Measurements from ENCODE around the gene RGL2.

Gene RGL2

DNA sequence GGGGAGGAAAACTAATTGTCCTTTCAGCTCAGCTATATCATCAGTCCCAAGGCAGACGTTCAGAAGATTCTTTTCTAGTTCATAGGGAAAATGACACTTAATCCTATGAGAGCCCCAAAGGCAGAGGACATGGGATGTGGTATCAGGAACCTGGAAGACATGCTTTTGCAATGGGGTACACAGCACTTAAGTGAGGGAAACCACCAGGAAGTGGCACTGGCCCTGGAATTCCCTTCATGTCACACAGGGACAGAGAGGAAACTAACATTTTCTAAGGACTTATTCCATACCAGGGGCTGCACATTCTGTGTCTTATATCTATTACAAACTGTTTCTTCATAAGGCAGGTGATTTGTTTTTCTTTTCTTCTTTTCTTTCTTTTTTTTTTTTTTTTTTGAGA is 55.3 kb downstream of the RGL2 start:
- TF ChIP-seq EZH2 (IDR thresholded peaks at IDR 0.05; ENCODE audit: borderline replicate concordance, low read length), result no peak
- TF ChIP-seq, protein P1, sequence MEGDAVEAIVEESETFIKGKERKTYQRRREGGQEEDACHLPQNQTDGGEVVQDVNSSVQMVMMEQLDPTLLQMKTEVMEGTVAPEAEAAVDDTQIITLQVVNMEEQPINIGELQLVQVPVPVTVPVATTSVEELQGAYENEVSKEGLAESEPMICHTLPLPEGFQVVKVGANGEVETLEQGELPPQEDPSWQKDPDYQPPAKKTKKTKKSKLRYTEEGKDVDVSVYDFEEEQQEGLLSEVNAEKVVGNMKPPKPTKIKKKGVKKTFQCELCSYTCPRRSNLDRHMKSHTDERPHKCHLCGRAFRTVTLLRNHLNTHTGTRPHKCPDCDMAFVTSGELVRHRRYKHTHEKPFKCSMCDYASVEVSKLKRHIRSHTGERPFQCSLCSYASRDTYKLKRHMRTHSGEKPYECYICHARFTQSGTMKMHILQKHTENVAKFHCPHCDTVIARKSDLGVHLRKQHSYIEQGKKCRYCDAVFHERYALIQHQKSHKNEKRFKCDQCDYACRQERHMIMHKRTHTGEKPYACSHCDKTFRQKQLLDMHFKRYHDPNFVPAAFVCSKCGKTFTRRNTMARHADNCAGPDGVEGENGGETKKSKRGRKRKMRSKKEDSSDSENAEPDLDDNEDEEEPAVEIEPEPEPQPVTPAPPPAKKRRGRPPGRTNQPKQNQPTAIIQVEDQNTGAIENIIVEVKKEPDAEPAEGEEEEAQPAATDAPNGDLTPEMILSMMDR (IDR thresholded peaks at IDR 0.05; ENCODE audit: low read length), result no peak
- Histone ChIP-seq H3K9me2 (ENCODE audit: low read depth, low read length) (no peaks in the 10 kb centered on the region), H3K4me3 (ENCODE audit: low read depth, low read length, poor library complexity, severe bottlenecking) (no peak overlapping the region), H3K4me1 (ENCODE audit: insufficient read depth, low read length, severe bottlenecking) (peaks cover 7% of the 10 kb centered on the region), H3F3A (ENCODE audit: insufficient read depth, low read length) (no peaks in the 10 kb centered on the region), H4K20me1 (ENCODE audit: insufficient read depth, low read length) (no peaks in the 10 kb centered on the region), H3K9me3 (ENCODE audit: low read length) (no peaks in the 10 kb centered on the region), H2AFZ (ENCODE audit: low read length) (no peak overlapping the region), H3K27me3 (ENCODE audit: insufficient read depth, low read length) (no peaks in the 10 kb centered on the region), H3K79me2 (ENCODE audit: insufficient read depth, low read length) (no peaks in the 10 kb centered on the region), H3K4me2 (ENCODE audit: low read length) (no peak overlapping the region), H3K36me3 (ENCODE audit: insufficient read depth, low read length) (no peaks in the 10 kb centered on the region), H3K9ac (ENCODE audit: low read length) (no peak overlapping the region), H3K27ac (ENCODE audit: low read depth, low read length, poor library complexity, severe bottlenecking) (no peak overlapping the region)

DNA sequence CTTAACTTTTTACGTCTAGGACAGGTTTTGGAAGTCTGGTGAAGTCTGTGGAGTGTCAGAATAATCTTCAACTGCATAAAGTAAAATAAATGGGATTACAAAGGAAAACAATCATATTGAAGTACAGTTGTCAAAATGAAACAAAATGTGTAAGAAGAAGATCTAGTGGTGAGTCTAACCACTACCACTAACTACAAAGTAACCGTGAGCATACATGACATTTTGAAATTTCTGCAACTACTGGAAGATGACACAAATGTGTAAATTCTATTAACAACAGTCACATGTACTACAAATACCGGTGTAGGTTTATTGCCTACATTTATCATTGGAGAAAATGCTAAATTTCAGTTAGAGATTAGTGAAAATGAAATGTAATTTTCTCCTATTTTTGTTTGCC is 56.8 kb downstream of the RGL2 start:
- TF ChIP-seq, protein P1 (IDR thresholded peaks at IDR 0.05; ENCODE audit: low read length), result no peak
- TF ChIP-seq EZH2 (IDR thresholded peaks at IDR 0.05; ENCODE audit: borderline replicate concordance, low read length), result no peak
- Histone ChIP-seq H3K9me3 (ENCODE audit: low read length) (no peaks in the 10 kb centered on the region), H2AFZ (ENCODE audit: low read length) (no peak overlapping the region), H3K9ac (ENCODE audit: low read length) (no peak overlapping the region), H3K4me3 (ENCODE audit: low read depth, low read length, poor library complexity, severe bottlenecking) (no peak overlapping the region), H3K79me2 (ENCODE audit: insufficient read depth, low read length) (no peaks in the 10 kb centered on the region), H3K27me3 (ENCODE audit: insufficient read depth, low read length) (no peaks in the 10 kb centered on the region), H3F3A (ENCODE audit: insufficient read depth, low read length) (no peaks in the 10 kb centered on the region), H3K27ac (ENCODE audit: low read depth, low read length, poor library complexity, severe bottlenecking) (no peak overlapping the region), H3K4me2 (ENCODE audit: low read length) (no peak overlapping the region), H4K20me1 (ENCODE audit: insufficient read depth, low read length) (no peaks in the 10 kb centered on the region), H3K9me2 (ENCODE audit: low read depth, low read length) (no peaks in the 10 kb centered on the region), H3K4me1 (ENCODE audit: insufficient read depth, low read length, severe bottlenecking) (no peaks in the 10 kb centered on the region), H3K36me3 (ENCODE audit: insufficient read depth, low read length) (no peaks in the 10 kb centered on the region)

All from OCI-LY1 (cell line).